Caco-2 (cell line): ENCODE measurements around the gene EPG5. TPM values are rescaled to one million over a fixed set of nuclear protein-coding genes. Genes with fewer than 3 reads are reported as not detected.
"Not testable (repeated sequence)": the region's sequence is repeated elsewhere in the genome, so short reads cannot be mapped to it uniquely, and the experiment has no call there.

Source experiments
- BruUV-seq: library from RNA; stranded (reverse); fragments of 400-500 nt; replicated peaks from 2 replicates; lab custom pipeline; 2021; lab: Mats Ljungman, UMichigan
- CTCF ChIA-PET: fragments of 300-600 bp; sonication (Branson Sonifier 250); formaldehyde crosslinking; loops from one replicate; lab custom pipeline; 2022; ENCODE audit warnings: antibody characterized with exemption; lab: Charles Lee
- POLR2A ChIA-PET: fragments of 300-600 bp; sonication (Branson Sonifier 250); formaldehyde crosslinking; loops from one replicate; lab custom pipeline; 2022; ENCODE audit warnings: antibody characterized with exemption; lab: Charles Lee
- DNase-seq, 2 experiments: peaks; one replicate each; pipeline versions ENCODE4 v3.0.0 to v3.0.0-alpha.2; 2020 to 2022
- H3K27me3 ChIP-seq: replicated peaks from 2 replicates; pipeline ENCODE4 v1.6.0; 2011; ENCODE audit warnings: low read length; ENCODE audit not compliant: control insufficient read depth, insufficient read depth
- H3K36me3 ChIP-seq: 2 replicates; pipeline ENCODE4 v1.5.1; 2011; ENCODE audit warnings: low read length; ENCODE audit not compliant: control insufficient read depth, insufficient read depth
- H3K4me1 ChIP-seq: fragments of 250-450 bp; sonication (Bioruptor Pico); 2 replicates; pipeline ENCODE4 v1.5.1; 2020; ENCODE audit warnings: mild to moderate bottlenecking
- H3K4me3 ChIP-seq: 2 replicates; pipeline ENCODE4 v1.5.1; 2011; ENCODE audit warnings: low read depth, mild to moderate bottlenecking, control low read depth, low read length
- H3K9me3 ChIP-seq: fragments of 250-450 bp; sonication (Bioruptor Pico); 2 replicates; pipeline ENCODE4 v1.5.1; 2020; ENCODE audit warnings: mild to moderate bottlenecking, moderate library complexity
- H3K27ac Mint-ChIP-seq: one replicate; pipeline ENCODE4 v1.8.0; 2022; ENCODE audit warnings: mixed read lengths; ENCODE audit not compliant: unreplicated experiment
- H3K27me3 Mint-ChIP-seq: one replicate; pipeline ENCODE4 v1.8.0; 2022; ENCODE audit warnings: mixed read lengths; ENCODE audit not compliant: insufficient read depth, unreplicated experiment
- H3K36me3 Mint-ChIP-seq: one replicate; pipeline ENCODE4 v1.8.0; 2022; ENCODE audit warnings: mild to moderate bottlenecking, mixed read lengths; ENCODE audit not compliant: insufficient read depth, unreplicated experiment
- H3K4me1 Mint-ChIP-seq: one replicate; pipeline ENCODE4 v1.8.0; 2022; ENCODE audit warnings: low read depth, mixed read lengths; ENCODE audit not compliant: unreplicated experiment
- H3K4me3 Mint-ChIP-seq: one replicate; pipeline ENCODE4 v1.8.0; 2022; ENCODE audit warnings: mild to moderate bottlenecking, moderate library complexity, mixed read lengths; ENCODE audit not compliant: unreplicated experiment
- H3K9me3 Mint-ChIP-seq: one replicate; pipeline ENCODE4 v1.8.0; 2022; ENCODE audit warnings: mixed read lengths; ENCODE audit not compliant: unreplicated experiment
- CTCF ChIP-seq, 2 experiments: fragments of 200-600 bp in 1 of 2; IDR thresholded peaks; 1 replicate in 1 of 2; 2 replicates in 1 of 2; pipeline versions ENCODE4 v1.5.1 to v1.8.0; 2011 to 2022; ENCODE audit warnings: antibody characterized with exemption in 1 of 2, control low read depth in 1 of 2, inconsistent platforms in 1 of 2, low read depth in 1 of 2, low read length in 1 of 2, mild to moderate bottlenecking in 1 of 2, moderate library complexity in 1 of 2; ENCODE audit not compliant: insufficient read depth in 1 of 2, severe bottlenecking in 1 of 2, unreplicated experiment in 1 of 2
- intact Hi-C: fragments of 100-400 bp; cut with micrococcal nuclease; formaldehyde crosslinking; loops from one replicate; pipeline ENCODE4 v1.10.0; 2022; ENCODE audit not compliant: unreplicated experiment
- total RNA-seq: library from RNA; stranded (reverse); gene quantifications from 2 replicates; pipeline ENCODE4 v1.2.3, GENCODE V29; 2022

The EPG5 gene
- total RNA-seq, 1 experiment from 2014 or later = 12.0 TPM

GRCh38 chr18:45993438-45993837 lies 26.3 kb upstream of the EPG5 start:
- no TSS peak for BruUV-seq
- H3K27ac Mint-ChIP-seq = no peak overlapping the region
- ChIA-PET CTCF (no interaction called here), POLR2A (no interaction called here)
- intact Hi-C loops = no loop called here
- H3K4me1 ChIP-seq = no peaks in the 10 kb centered on the region
- H3K9me3 Mint-ChIP-seq = no peaks in the 10 kb centered on the region
- peaks cover 9% of the 10 kb centered on the region for H3K36me3 Mint-ChIP-seq
- no peak overlapping the region for H3K4me3 Mint-ChIP-seq
- H3K4me3 ChIP-seq = no peak overlapping the region
- DNase-seq = no peak
- no peaks in the 10 kb centered on the region for H3K27me3 ChIP-seq
- TF ChIP-seq CTCF (IDR thresholded peaks at IDR 0.05; ENCODE audit: insufficient read depth in 1 of 2, low read depth in 1 of 2, low read length in 1 of 2, severe bottlenecking in 1 of 2, unreplicated experiment in 1 of 2) = no peak
- H3K9me3 ChIP-seq = no peaks in the 10 kb centered on the region
- H3K4me1 Mint-ChIP-seq = no peaks in the 10 kb centered on the region
- H3K36me3 ChIP-seq = no peaks in the 10 kb centered on the region
- H3K27me3 Mint-ChIP-seq = no peaks in the 10 kb centered on the region

GRCh38 chr18:45992527-45992926 lies 25.4 kb upstream of the EPG5 start:
- H3K27ac Mint-ChIP-seq, H3K9me3 ChIP-seq, DNase-seq, H3K36me3 ChIP-seq, H3K4me3 ChIP-seq, BruUV-seq, H3K9me3 Mint-ChIP-seq, H3K27me3 ChIP-seq, CTCF ChIA-PET, intact Hi-C loops, H3K4me3 Mint-ChIP-seq, H3K27me3 Mint-ChIP-seq, H3K4me1 Mint-ChIP-seq, H3K4me1 ChIP-seq, H3K36me3 Mint-ChIP-seq, POLR2A ChIA-PET: not testable (repeated sequence)

- ChIA-PET POLR2A (no interaction called here), CTCF (no interaction called here)
- Histone ChIP-seq H3K4me3 (no peak overlapping the region), H3K4me1 (no peaks in the 10 kb centered on the region), H3K36me3 (no peaks in the 10 kb centered on the region), H3K27me3 (no peaks in the 10 kb centered on the region), H3K9me3 (no peaks in the 10 kb centered on the region)
- H3K4me3 Mint-ChIP-seq = no peak overlapping the region
- peaks cover 9% of the 10 kb centered on the region for H3K36me3 Mint-ChIP-seq
- H3K27me3 Mint-ChIP-seq = no peaks in the 10 kb centered on the region
- intact Hi-C loops = no loop called here
- TF ChIP-seq CTCF (IDR thresholded peaks at IDR 0.05; ENCODE audit: insufficient read depth in 1 of 2, low read depth in 1 of 2, low read length in 1 of 2, severe bottlenecking in 1 of 2, unreplicated experiment in 1 of 2) = no peak
- no peaks in the 10 kb centered on the region for H3K9me3 Mint-ChIP-seq
- DNase-seq = no peak
- no peak overlapping the region for H3K27ac Mint-ChIP-seq
- no peaks in the 10 kb centered on the region for H3K4me1 Mint-ChIP-seq
- BruUV-seq = no TSS peak
Measured at GRCh38 chr18:45991788-45992187, 24.7 kb upstream of the EPG5 start.
